NCI-H1092 treated with DMSO at 0.1 percent for 48 hours (cell line): ENCODE data around the gene RAB32.

ENCODE experiments used
- DNase-seq: peaks from one replicate; lab custom pipeline; 2025; lab: John Stamatoyannopoulos, UW

RAB32 gene

DNA sequence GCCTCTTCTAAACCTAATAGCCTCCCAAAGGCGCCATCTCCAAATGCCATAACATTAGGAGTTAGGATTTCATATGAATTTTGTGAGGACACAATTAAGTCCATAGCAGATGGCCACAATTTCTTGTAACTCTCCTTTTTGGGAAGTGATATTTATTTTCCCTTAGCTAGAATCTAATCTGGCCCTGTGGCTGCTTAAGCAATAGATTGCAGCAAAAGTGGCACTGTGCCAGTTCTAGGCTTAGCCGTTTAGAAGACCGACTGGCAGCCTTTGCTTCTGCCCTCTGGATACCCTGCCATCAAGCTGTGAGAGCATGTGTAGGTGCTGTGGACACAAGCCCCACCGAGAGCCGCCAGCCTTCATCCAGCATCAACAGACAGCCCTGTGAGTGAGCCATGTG is 39.2 kb downstream of the RAB32 start:
- DNase-seq = no peak

DNA sequence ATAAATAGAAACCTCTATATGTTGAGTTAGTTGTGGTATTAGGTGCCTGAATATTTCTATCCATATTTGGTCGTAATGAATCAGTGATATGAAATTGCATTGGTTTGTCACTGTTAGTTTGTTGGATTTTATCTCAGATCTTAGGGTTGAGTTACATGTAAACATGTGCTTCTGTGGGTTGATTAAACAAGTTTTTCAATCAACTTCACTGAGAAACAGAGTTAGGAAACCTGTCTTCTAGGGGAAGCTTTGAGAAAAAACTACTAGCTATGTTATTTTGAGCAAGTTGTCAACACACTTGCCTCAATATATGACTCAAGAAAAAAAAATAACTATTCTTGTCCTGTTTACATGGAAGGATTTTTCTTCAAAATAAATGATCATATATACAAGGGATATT is 40.3 kb downstream of the RAB32 start:
- no peak for DNase-seq

DNA sequence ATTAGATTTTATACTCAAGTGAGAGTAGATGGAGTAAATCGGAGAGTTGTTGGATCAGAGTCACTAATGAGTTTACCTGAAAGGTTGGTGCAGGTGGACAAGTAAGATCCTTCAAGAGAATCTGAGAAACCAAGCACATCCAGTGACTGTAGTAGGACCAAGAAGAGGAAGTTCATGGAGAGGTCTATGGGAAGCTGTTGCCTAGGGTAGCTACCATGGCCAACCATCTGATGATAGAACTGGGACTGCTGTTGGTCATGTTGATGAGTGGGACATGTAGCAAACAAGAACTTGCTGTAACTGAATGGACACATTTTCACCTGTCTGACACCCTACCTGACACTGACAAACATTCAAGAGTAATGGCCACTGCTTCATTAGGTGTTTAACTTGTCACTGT is 43.8 kb downstream of the RAB32 start:
- DNase-seq = no peak

DNA sequence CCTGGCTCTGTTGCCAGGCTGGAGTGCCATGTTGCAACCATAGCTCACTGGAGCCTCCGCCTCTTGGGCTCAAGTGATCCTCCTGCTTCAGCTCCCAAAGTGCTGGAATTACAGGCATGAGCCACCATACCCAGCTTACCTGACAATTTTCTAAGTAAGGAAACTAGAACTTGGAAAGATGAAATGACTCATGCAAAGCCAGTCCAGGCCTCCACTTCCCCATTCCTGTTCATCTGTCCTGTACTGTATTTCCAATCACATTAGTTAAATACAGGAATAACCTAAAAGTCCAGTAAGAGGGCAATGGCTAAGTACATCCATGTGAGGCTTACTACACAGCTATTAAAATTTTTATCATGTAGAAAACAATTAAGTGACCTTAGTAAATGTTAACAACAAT is 46.9 kb downstream of the RAB32 start:
- no peak for DNase-seq

DNA sequence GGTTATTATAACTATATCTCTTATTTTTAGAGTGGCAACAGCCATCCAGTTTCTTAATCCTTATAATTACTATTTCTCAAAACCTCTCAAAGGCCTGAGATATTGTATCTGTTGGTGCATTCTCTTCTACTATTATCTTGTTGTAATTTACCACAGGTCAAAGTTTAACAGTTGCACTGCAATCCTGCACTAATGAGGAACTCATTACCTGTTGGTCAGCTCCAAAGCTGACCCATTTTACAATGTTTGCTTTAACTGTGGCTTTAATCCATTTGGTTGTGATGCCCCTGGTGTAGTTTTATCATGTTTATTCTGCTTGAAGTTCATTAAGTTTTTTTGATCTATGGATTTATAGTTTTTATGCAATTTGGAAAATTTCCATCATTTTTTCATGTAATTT is 48.8 kb downstream of the RAB32 start:
- DNase-seq = no peak

DNA sequence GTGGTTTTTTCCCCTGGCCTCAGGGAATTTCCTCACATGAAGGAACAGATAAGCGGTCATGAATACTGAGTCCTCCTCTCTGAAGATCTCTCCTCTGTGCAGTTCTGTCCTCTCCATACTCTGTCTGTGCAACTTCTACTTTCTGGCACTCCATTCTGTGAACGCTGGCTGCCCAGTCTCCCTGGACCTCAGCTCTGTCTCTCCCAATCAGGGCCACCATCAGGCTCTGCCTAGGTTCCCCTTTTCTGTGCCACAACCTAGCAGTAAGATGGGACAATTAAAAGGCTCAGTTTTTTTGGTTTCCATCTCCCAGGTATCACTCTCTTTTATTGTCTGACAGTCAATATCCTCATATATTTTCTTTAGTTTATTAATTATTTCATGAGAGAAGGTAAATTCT is 50.4 kb downstream of the RAB32 start:
- no peak for DNase-seq

DNA sequence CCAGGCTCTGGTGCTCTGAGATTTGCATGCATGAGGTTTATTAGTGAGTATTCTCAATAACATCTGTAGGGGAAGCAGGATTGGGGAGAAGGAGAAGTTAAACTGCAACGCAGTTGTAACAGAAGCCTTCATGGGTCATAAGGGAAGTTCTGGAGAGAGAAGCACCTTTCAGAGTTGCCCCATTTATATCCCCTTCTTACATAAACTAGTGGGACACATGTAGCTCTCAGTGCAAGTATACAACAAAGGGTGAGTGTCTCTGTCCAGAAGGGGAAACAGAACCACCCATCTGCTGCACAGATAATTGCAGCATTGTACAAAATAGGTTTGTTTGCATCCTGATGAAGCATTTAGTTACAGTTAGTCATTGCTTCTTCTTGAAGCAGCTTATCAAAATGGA is 50.9 kb downstream of the RAB32 start:
- DNase-seq = no peak

DNA sequence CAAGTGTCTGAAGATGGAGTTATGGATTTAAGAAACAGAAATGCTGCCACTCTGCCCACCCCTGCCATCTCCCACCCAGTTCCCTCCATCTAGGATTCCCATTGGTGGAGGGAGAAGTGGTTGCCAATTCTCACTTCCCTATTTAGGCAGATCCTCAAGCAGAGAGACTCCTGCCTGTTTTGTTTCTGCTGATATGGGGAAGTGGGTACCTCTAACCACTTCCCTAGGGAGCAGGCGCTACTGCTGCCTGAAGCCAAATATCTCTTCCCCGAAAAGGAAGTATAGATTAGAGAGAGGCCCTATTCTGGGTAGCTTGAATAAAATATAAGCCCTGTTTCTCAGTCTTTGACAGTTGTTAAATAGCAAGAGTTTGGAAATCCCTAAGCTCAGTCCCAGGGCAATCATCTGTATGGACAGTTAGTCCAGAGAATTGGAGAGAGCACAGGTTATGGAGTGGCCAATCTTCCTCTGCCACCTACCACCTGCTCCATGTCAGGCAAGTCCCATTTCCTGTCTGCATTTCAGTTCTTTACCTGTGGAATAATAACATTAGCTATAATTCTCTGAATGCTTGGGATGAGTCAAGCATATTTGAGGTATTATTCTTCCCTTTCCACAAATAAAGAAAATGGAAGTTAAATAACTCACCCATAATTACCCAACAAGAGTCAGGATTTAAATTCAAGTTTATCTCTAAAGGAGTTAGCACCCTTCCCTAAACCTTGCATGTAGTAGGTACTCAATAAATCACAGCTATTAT is 52.5 kb downstream of the RAB32 start:
- DNase-seq = no peak

DNA sequence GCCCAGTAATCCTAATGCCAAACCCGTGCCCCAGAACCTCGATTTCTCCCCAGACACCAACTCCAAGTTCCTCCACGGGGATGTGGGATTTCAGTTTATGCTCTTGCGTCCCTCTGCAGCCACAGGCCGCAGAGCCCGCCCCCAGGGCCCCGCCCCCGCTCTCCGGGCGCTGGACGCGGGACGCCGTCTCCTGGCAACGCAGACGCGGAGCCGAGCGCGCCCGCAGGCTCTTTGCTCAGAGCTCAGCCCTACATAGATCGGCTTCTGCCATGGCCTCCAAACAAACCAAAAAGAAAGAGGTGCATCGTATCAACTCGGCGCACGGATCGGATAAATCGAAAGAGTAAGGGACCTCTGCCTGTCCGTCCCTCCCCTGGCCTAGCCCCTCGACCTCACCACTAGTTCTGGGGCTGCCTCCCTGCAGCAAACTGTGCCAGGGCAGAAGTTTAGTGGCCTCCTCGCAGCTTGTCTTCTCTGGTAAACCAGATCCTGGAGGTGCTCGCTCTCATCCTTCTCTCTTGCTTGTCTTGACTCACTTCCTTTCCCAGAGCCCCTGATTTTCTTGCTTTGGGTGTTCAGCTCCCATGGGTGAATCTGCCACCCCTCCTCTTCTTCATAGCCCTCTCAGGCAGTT is 55.3 kb downstream of the RAB32 start, which contains the start of gene ADGB:
ADGB (plus strand) TSS at position 201 of the 634 bp plus-strand sequence; CDS start at position 270, 69 bp downstream.
- no peak for DNase-seq

DNA sequence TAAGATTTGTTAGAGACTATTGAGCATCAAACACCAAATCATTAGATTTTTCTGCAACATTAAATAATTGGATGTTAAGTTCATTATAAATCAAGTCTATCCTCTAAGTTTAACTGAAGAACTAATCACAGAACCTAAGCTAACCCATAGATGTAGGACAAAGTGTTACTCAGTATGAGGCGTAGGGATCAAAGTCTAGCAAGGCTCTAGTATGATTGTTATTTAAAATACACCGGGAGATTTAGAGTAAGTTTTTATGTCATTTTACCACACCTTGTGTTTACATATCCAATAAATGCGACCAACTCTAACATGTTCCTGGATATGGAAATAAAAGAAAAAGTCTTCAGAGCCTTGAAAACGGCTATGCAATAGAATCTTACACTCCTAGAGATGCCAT is 57.7 kb downstream of the RAB32 start:
- DNase-seq = no peak

DNA sequence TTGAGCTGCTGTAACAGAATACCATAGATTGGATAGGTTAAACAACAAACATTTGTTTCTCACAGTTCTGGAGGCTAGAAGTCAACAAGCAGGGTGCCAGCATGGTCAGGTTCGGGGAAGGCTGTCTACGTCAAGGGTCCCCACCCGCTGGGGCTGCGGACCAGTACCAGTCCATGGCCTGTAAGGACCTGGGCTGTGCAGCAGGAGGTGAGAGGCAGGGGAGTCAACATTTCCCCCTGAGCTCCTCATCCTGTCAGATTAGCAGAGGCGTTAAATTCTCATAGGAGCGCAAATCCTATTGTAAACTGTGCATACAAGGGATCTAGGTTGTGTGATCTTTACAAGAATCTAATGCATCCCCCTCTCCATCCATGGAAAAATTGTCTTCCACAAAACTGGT is 58.9 kb downstream of the RAB32 start:
- no peak for DNase-seq
